CD4-positive, alpha-beta T cell treated with Interleukin-4 for 1 hour (primary cell): Measurements from ENCODE around the gene KDM2A.

ENCODE experiments used
- DNase-seq, 2 donors: peaks; one replicate each; pipeline ENCODE4 v3.0.0-alpha.2; 2020 to 2022

Gene KDM2A

GRCh38 chr11:67287355-67288197, 168.5 kb downstream of the KDM2A start:
- DNase-seq, result peak in 1 of 2 donors; percentile 60

GRCh38 chr11:67288198-67288451, 169.1 kb downstream of the KDM2A start:
- DNase-seq, result no peak

GRCh38 chr11:67288452-67289225, 169.6 kb downstream of the KDM2A start:
- DNase-seq, result peak; percentile 88 to 91

GRCh38 chr11:67289226-67289650, 170.2 kb downstream of the KDM2A start, which contains the start of gene ANKRD13D:
ANKRD13D (plus strand) TSS chr11:67289303; CDS start chr11:67289461, 158 bp downstream.
- DNase-seq, result no peak

GRCh38 chr11:67289651-67290479, 170.8 kb downstream of the KDM2A start:
- DNase-seq, result no peak

GRCh38 chr11:67290801-67291200, 171.7 kb downstream of the KDM2A start:
- no peak for DNase-seq

- DNase-seq, result no peak
These were observed 172.7 kb downstream of the KDM2A start for GRCh38 chr11:67291481-67292381.

- no peak for DNase-seq
These were observed 173.6 kb downstream of the KDM2A start for GRCh38 chr11:67292671-67293070.

- peak in 1 of 2 donors; percentile 57 for DNase-seq
These were observed 174.0 kb downstream of the KDM2A start for GRCh38 chr11:67293090-67293489.

- DNase-seq, result no peak
These were observed 176.8 kb downstream of the KDM2A start for GRCh38 chr11:67295846-67296245.

GRCh38 chr11:67298786-67299185, 179.7 kb downstream of the KDM2A start:
- DNase-seq, result no peak

- DNase-seq, result no peak
These were observed 180.6 kb downstream of the KDM2A start for GRCh38 chr11:67299471-67300191.

GRCh38 chr11:67300256-67300755, 181.2 kb downstream of the KDM2A start:
- no peak for DNase-seq

GRCh38 chr11:67300756-67301312, 181.8 kb downstream of the KDM2A start:
- DNase-seq, result no peak

GRCh38 chr11:67301313-67301921, 182.4 kb downstream of the KDM2A start:
- no peak for DNase-seq

GRCh38 chr11:67301951-67302516, 183.0 kb downstream of the KDM2A start:
- no peak for DNase-seq

- DNase-seq, result peak in 1 of 2 donors; percentile 42
These were observed 183.6 kb downstream of the KDM2A start for GRCh38 chr11:67302571-67303131.

- peak in 1 of 2 donors; percentile 36 for DNase-seq
These were observed 184.2 kb downstream of the KDM2A start, which contains the start of gene SSH3 for GRCh38 chr11:67303132-67303834. SSH3 (plus strand) TSS chr11:67303530; CDS start chr11:67303626, 96 bp downstream.
